Aorta (tissue), 5 donors: ENCODE data around the gene TRIM27. TPM values are rescaled to one million over a fixed set of nuclear protein-coding genes. Genes with fewer than 3 reads are reported as not detected.

Experiments used
- ATAC-seq: fragments of 200-7000 bp; cut with Tn5 transposase; one replicate; pipeline ENCODE4 v1.9.1; 2022; ENCODE audit warnings: moderate library complexity; ENCODE audit not compliant: low FRiP score
- DNase-seq, 2 donors: peaks; one replicate each; pipeline ENCODE4 v3.0.0-alpha.2; 2020
- H3K27ac ChIP-seq, 2 donors: one replicate each; pipeline ENCODE4 v1.5.1; 2013; ENCODE audit warnings: low read length in 2 of 2, mild to moderate bottlenecking in 2 of 2, moderate library complexity in 2 of 2, control low read depth in 1 of 2, inconsistent platforms in 1 of 2, low read depth in 1 of 2
- H3K27me3 ChIP-seq, 2 donors: one replicate each; pipeline ENCODE4 v1.6.1; 2013; ENCODE audit warnings: control low read depth in 1 of 2, low read length in 1 of 2, mild to moderate bottlenecking in 1 of 2, moderate library complexity in 1 of 2; ENCODE audit not compliant: insufficient read depth in 2 of 2, control insufficient read depth in 1 of 2
- H3K36me3 ChIP-seq, 2 donors: one replicate each; pipeline ENCODE4 v1.6.1; 2013; ENCODE audit warnings: control low read depth in 1 of 2, low read length in 1 of 2, mild to moderate bottlenecking in 1 of 2; ENCODE audit not compliant: insufficient read depth in 2 of 2, control insufficient read depth in 1 of 2
- H3K4me1 ChIP-seq, 2 donors: one replicate each; pipeline ENCODE4 v1.6.1; 2013; ENCODE audit warnings: low read length in 2 of 2, control low read depth in 1 of 2, mild to moderate bottlenecking in 1 of 2, moderate library complexity in 1 of 2; ENCODE audit not compliant: insufficient read depth in 2 of 2, control insufficient read depth in 1 of 2
- H3K4me3 ChIP-seq, 2 donors: one replicate each; pipeline ENCODE4 v1.5.1; 2013; ENCODE audit warnings: low read length in 2 of 2, control low read depth in 1 of 2, mild to moderate bottlenecking in 1 of 2
- H3K9me3 ChIP-seq: one replicate; pipeline ENCODE4 v1.6.1; 2013; ENCODE audit warnings: mild to moderate bottlenecking, low read length; ENCODE audit not compliant: control insufficient read depth
- WGBS, 2 donors: extraction: QIAGEN DNeasy Blood & Tissue Kit; methylation state at CpG; one replicate each; pipeline ENCODE4 v1.1.7; 2013; 5-methylcytosine and 5-hydroxymethylcytosine counted together
- intact Hi-C, 2 donors: fragments of 100-400 bp; cut with DNase I; formaldehyde crosslinking; loops; one replicate each; pipeline versions ENCODE4 v1.14.2 to v1.15.0; 2022
- polyA plus RNA-seq, 2 donors: library from polyadenylated mRNA; stranded (reverse); fragments of 200-250 nt; gene quantifications; one replicate each; pipeline ENCODE4 v1.2.3, GENCODE V29; 2013
- total RNA-seq, 2 donors: library from RNA; stranded (reverse); fragmentation: NEBNext Ultra II Directional; extraction: Animal tissue kit (Norgen Biotek cat#: 25700); gene quantifications; one replicate each; pipeline ENCODE4 v1.2.1, GENCODE V29; 2021
- donor health status: healthy with polysubstance abuse.
- donor health status: Bipolar disorder and iron deficiency.
- donor health status: DM: no; HTN: no; CAD: no.
- donor health status: DM: no; HTN: no; CAD: no.
- donor health status: DM: yes; HTN: yes; CAD: no.

TRIM27 gene
- total and polyA plus RNA-seq, 4 donors = 19.3 to 56.0 (median 40.4) TPM

DNA sequence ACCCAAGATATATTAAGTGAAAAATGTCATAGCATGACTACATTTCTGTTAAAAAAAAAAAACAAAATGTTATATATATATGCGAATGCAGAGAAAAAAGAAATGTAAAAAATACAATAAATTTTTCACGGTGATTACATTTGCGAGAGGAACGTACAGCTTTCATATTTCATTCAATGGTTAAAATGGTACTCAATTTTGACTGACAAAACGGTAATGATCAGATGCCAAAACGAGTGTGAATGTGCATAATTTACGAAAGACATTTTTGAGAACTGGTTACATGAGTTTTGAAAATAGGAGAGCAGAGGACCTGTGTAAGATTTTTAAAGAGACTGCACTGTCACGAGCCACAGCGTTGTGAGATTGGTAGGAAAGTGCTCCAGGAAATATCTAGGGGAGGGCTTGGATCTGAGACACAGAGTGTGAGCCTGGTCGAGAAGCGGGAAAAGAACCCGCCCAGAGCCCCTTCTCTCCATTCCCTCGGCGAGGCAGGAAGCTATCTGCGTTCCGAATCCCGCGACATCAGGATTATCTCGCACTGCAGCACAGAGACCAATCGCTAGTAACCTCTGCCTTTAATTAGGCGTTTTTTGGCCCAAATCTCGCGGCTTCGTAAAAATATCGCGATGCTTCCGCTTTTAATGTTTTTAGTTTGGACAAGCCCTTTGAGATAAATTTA is 28.5 kb downstream of the TRIM27 start:
- ATAC-seq (peak; percentile 96), DNase-seq (peak; percentile 94 to 96)
- H3K27ac ChIP-seq = peak overlapping the region; percentile 9 to 95
- WGBS, 2 donors = 4 to 5% methylated on average over 27 of the region's 27 CpGs
- intact Hi-C loops = loop anchor here (2.0 kb wide), 2 partner anchors 14 to 46 kb away; no protein-coding TSS in a partner anchor
- no peaks in the 10 kb centered on the region for H3K4me1 ChIP-seq
- H3K9me3 ChIP-seq = no peaks in the 10 kb centered on the region
- no peaks in the 10 kb centered on the region for H3K36me3 ChIP-seq
- H3K4me3 ChIP-seq = peak overlapping the region; percentile 52 to 96
- H3K27me3 ChIP-seq = no peaks in the 10 kb centered on the region

DNA sequence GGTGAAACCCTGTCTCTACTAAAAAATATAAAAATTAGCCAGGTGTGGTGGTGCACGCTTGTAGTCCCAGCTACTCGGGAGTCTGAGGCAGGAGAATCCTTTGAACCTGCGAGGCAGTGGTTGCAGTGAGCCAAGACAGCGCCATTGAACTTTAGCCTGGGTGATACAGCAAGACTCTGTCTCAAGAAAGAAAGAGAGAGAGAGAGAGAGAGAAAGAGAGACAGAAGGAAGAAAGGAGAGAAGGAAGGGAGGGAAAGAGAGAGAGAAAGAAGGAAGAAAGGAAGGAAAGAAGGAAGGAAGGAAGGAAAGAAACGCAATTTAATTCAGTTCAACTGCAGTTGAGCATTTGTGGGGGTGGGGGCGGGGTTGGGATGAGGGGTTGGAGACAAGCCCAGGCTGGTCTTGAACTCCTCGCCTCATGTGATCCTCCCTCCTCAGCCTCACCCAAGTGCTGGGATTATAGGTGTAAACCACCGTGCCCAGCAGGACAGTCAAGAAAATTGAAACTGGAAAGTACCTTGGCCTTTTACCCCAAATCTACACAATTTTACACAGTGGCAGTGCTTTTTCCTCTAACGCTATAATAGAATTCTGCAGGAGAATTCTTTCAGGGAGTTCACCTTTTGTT is 30.5 kb downstream of the TRIM27 start:
- Histone ChIP-seq H3K27me3 (no peaks in the 10 kb centered on the region), H3K4me3 (no peak overlapping the region), H3K4me1 (no peaks in the 10 kb centered on the region), H3K27ac (no peak overlapping the region), H3K9me3 (no peaks in the 10 kb centered on the region), H3K36me3 (no peaks in the 10 kb centered on the region)
- DNase-seq (no peak), ATAC-seq (no peak)
- intact Hi-C loops = no loop called here
- 83 to 86% methylated on average over 9 of the region's 9 CpGs for WGBS, 2 donors

DNA sequence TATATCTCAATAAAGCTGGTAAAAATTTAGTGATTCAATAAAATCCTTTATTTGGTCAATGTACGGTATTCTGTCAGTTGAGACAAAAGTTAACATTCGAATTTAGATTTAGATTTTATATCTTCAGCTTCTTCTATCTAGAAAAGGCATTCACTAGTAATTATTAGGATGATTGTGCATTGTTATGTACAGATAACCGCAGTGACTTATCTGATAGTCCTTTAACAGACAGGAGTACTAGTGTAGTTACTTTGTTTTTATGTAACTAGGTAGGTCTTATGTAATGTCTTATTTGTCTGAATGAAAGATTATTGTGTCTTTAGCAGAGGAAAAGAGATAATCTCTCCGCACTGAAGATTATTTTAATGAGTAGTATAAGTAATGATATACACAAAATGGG is 31.3 kb downstream of the TRIM27 start:
- Histone ChIP-seq H3K4me3 (no peak overlapping the region), H3K27ac (no peak overlapping the region), H3K27me3 (no peaks in the 10 kb centered on the region), H3K9me3 (no peaks in the 10 kb centered on the region), H3K36me3 (no peaks in the 10 kb centered on the region), H3K4me1 (no peaks in the 10 kb centered on the region)
- intact Hi-C loops = no loop called here
- DNase-seq = no peak
- no peak for ATAC-seq
- WGBS, 2 donors = 84 to 85% methylated on average over 4 of the region's 4 CpGs

DNA sequence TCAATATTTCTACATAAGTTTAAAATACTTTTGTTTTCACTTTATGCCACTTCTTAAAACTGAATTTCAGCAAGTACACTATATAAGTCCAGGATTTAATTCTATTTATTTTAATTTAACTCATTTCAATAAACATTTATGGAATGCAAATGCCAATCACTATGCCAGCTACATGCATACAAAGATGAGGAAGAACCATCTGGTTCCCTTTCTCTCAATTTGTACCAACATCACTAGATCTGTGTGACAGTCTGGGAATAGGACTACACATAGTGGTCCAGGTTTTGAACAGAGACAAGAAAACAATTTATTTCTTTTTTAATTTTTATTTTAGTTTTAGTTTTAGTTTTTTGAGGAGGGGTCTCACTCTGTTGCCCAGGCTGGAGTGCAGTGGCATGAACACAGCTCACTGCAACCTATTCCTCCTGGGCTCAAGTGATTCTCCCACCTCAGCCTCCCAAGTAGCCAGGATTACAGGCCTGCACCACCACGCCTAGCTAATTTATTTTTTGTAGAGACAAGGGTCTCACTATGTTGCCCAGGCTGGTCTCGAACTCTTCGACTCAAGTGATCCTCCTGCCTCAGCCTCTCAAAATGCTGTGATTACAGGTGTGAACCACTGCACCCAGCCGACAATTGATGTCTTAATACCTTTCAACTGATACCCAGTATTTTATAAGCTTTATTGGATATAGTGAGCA is 35.8 kb downstream of the TRIM27 start:
- Histone ChIP-seq H3K36me3 (no peaks in the 10 kb centered on the region), H3K9me3 (no peaks in the 10 kb centered on the region), H3K27me3 (no peaks in the 10 kb centered on the region), H3K4me3 (no peak overlapping the region), H3K27ac (no peak overlapping the region), H3K4me1 (no peaks in the 10 kb centered on the region)
- no peak for DNase-seq
- 89 to 95% methylated on average over 4 of the region's 4 CpGs for WGBS, 2 donors
- ATAC-seq = no peak
- intact Hi-C loops = no loop called here

DNA sequence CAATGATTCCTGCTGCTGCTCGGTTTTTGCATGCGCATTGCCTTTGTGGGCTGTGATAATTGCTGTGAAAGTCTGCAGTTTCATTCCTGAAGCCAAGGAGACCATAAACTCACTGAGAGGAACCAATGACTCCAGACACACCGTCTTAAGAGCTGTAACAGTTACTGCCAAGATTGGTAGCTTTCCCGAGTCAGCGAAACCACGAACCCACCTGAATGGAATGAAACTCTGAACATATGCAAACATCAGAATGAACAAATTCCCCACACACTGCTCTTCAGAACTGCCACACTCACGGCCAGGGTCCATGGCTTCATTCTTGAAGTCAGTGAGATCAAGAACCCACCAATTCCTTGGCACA is 37.7 kb downstream of the TRIM27 start:
- H3K36me3 ChIP-seq = no peaks in the 10 kb centered on the region
- ATAC-seq (no peak), DNase-seq (no peak)
- H3K4me3 ChIP-seq = no peak overlapping the region
- H3K9me3 ChIP-seq = no peaks in the 10 kb centered on the region
- no peaks in the 10 kb centered on the region for H3K4me1 ChIP-seq
- intact Hi-C loops = no loop called here
- H3K27ac ChIP-seq = no peak overlapping the region
- no peaks in the 10 kb centered on the region for H3K27me3 ChIP-seq
- 81 to 83% methylated on average over 7 of the region's 7 CpGs for WGBS, 2 donors

DNA sequence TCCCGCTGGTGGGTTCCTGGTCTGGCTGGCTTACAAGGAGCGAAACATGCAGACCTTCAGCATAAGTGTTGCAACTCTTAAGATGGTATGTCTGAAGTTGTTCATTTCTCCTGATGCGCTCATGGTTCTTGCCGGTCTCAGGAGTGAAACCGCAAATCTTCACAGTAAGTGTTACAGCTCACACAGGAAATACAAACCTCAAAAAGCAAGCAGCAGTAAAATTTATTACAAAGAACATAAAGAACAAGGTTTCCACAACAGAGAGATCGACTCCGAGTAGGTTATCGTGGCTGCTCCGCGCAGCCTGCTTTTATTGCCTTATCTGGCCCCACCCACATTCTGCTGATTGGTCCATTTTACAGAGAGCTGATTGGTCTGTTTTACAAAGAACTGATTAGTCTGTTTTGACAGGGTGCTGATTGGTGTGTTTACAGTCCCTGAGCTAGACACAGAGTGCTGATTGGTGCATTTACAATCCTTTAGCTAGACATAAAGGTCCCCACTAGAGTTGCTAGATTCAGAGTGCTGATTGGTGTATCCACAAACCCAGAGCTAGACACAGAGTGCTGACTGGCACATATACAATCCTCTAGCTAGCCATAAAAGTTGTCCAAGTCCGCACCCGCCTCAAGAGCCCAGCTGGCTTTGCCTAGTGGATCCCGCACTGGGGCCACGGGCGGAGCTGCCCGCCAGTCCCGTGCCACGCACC is 39.2 kb downstream of the TRIM27 start:
- H3K4me3 ChIP-seq = no peak overlapping the region
- ATAC-seq (no peak), DNase-seq (no peak)
- WGBS, 2 donors = 64 to 76% methylated on average over 18 of the region's 18 CpGs
- H3K27me3 ChIP-seq = no peaks in the 10 kb centered on the region
- no peak overlapping the region for H3K27ac ChIP-seq
- peaks cover 0 to 3% of the 10 kb centered on the region in 2 donors for H3K4me1 ChIP-seq
- intact Hi-C loops = loop anchor here (5.0 kb wide), 2 partner anchors 58 to 98 kb away; no protein-coding TSS in a partner anchor
- no peaks in the 10 kb centered on the region for H3K9me3 ChIP-seq
- H3K36me3 ChIP-seq = no peaks in the 10 kb centered on the region

DNA sequence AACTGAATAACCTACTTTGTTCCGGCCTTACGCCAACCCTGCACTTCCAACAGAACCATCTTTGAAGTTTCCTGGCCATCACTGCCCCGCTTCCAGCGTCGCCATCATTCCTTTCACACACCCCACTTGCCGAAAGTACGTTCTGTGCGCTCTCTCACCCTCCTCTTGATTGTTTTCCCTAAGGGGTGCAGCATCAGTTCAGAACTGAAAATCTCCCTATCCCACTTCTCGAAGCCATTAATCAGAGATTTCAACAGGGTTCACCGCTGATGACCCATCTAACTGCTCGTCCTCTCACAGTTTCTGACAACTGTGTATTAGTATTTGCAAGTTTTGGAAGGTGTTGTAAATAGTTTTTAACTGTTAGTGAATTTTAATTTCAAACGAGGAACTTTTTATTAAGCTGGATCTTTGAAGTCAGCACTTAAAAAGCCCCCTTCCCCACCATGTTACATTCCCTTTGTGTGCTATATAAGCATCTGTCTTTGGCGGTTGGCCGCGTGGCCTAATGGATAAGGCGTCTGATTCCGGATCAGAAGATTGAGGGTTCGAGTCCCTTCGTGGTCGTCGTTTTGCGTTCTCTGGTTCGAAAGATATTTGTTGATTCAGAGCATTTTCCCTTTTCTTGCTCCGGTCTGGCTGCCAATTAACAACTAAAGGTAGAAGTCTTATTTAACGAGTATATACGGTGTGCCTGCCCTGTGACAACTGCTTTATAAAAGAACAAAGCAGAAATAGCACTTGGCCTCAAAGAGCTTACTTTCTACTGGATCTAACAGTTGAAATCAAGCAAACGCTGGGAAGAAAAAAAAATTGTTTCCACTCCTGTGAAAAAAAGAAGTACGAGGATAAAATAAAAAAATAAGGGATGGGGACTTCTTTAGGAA is 42.6 kb downstream of the TRIM27 start:
- H3K36me3 ChIP-seq = no peaks in the 10 kb centered on the region
- WGBS, 2 donors = 2 to 3% methylated on average over 28 of the region's 28 CpGs
- peaks cover 0 to 3% of the 10 kb centered on the region in 2 donors for H3K4me1 ChIP-seq
- intact Hi-C loops = loop anchor here (2.0 to 5.0 kb wide), 3 partner anchors 14 to 101 kb away; no protein-coding TSS in a partner anchor
- H3K27me3 ChIP-seq = no peaks in the 10 kb centered on the region
- H3K4me3 ChIP-seq = peak overlapping the region; percentile 77 to 95
- DNase-seq (peak; percentile 76 to 88), ATAC-seq (peak; percentile 89)
- no peaks in the 10 kb centered on the region for H3K9me3 ChIP-seq
- peak overlapping the region in 1 of 2 donors; percentile 39 for H3K27ac ChIP-seq

DNA sequence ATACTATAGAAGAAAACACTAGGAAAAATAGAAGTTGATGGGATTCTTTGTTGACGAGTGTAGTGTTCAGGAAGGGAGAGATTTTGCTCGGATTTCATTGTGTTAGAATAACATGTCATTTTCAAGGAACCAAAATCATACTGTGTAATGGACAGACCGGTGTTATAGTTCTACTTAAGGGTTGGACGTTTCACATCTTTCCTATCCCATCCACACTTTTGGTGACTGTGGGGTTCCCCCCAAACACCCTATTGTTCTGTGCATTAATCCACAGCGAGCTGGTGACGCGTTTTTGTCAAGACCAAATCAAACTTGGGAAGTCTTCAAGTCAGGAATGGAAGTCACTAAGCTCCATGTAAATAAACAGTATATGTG is 43.3 kb downstream of the TRIM27 start:
- intact Hi-C loops = loop anchor here (2.0 to 5.0 kb wide), 3 partner anchors 14 to 102 kb away; no protein-coding TSS in a partner anchor
- Histone ChIP-seq H3K27ac (no peak overlapping the region), H3K9me3 (no peaks in the 10 kb centered on the region), H3K4me3 (peak overlapping the region; percentile 77 to 95), H3K27me3 (no peaks in the 10 kb centered on the region), H3K36me3 (no peaks in the 10 kb centered on the region), H3K4me1 (peaks cover 0 to 3% of the 10 kb centered on the region in 2 donors)
- no peak for DNase-seq
- ATAC-seq = peak; percentile 11
- 21 to 23% methylated on average over 7 of the region's 7 CpGs for WGBS, 2 donors
